DOHH2 (cell line): ENCODE data around the gene SRGN.

Source experiments
- H3F3A ChIP-seq: fragments of 200-600 bp; sonication (generic), shearing (Covaris generic); 2 replicates; pipeline ENCODE4 v1.6.0; 2016; ENCODE audit warnings: antibody characterized with exemption, mild to moderate bottlenecking; ENCODE audit not compliant: control insufficient read depth, insufficient read depth
- H3K27ac ChIP-seq: fragments of 200-600 bp; sonication (generic); 2 replicates; pipeline ENCODE4 v1.5.1; 2014; ENCODE audit warnings: low read depth, mild to moderate bottlenecking, low read length, moderate library complexity
- H3K27me3 ChIP-seq: fragments of 200-600 bp; sonication (generic); 2 replicates; pipeline ENCODE4 v1.6.1; 2014; ENCODE audit warnings: mild to moderate bottlenecking, low read length, mixed read lengths; ENCODE audit not compliant: control insufficient read depth
- H3K36me3 ChIP-seq: fragments of 200-600 bp; sonication (generic); 2 replicates; pipeline ENCODE4 v1.6.1; 2014; ENCODE audit warnings: mild to moderate bottlenecking, low read length, moderate library complexity, mixed read lengths; ENCODE audit not compliant: control insufficient read depth
- H3K4me1 ChIP-seq: fragments of 200-600 bp; sonication (generic); 2 replicates; pipeline ENCODE4 v1.6.1; 2014; ENCODE audit warnings: mild to moderate bottlenecking, low read length, mixed read lengths; ENCODE audit not compliant: control insufficient read depth
- H3K4me2 ChIP-seq: fragments of 200-600 bp; sonication (generic); 2 replicates; pipeline ENCODE4 v1.6.0; 2014; ENCODE audit warnings: mild to moderate bottlenecking, low read length, moderate library complexity
- H3K4me3 ChIP-seq: fragments of 200-600 bp; sonication (generic); 2 replicates; pipeline ENCODE4 v1.5.1; 2014; ENCODE audit warnings: mild to moderate bottlenecking, low read length, mixed read lengths
- H3K79me2 ChIP-seq: fragments of 200-600 bp; sonication (generic); 2 replicates; pipeline ENCODE4 v1.6.1; 2014; ENCODE audit warnings: mild to moderate bottlenecking, low read length, mixed read lengths; ENCODE audit not compliant: control insufficient read depth
- H3K9me2 ChIP-seq: fragments of 200-600 bp; sonication (generic); replicated peaks from 2 replicates; pipeline ENCODE4 v1.6.1; 2014; ENCODE audit warnings: mild to moderate bottlenecking, low read length, mixed read lengths; ENCODE audit not compliant: control insufficient read depth
- H3K9me3 ChIP-seq: fragments of 200-600 bp; sonication (generic); 2 replicates; pipeline ENCODE4 v1.6.1; 2014; ENCODE audit warnings: antibody characterized with exemption, low read length, mixed read lengths; ENCODE audit not compliant: control insufficient read depth, insufficient read depth
- H4K20me1 ChIP-seq: fragments of 200-600 bp; sonication (generic); 2 replicates; pipeline ENCODE4 v1.6.0; 2014; ENCODE audit warnings: low read depth, mild to moderate bottlenecking, antibody characterized with exemption, low read length, moderate library complexity; ENCODE audit not compliant: control insufficient read depth, insufficient read depth
- CTCF ChIP-seq: fragments of 200-600 bp; sonication (generic); IDR thresholded peaks from one replicate; pipeline ENCODE4 v1.5.1; 2014; ENCODE audit warnings: antibody characterized with exemption, mild to moderate bottlenecking, low read depth, low read length; ENCODE audit not compliant: poor library complexity, severe bottlenecking
- EZH2phosphoT487 ChIP-seq: fragments of 200-600 bp; sonication (generic); IDR thresholded peaks from 2 replicates; pipeline ENCODE4 v1.6.1; 2017; ENCODE audit warnings: borderline replicate concordance, mild to moderate bottlenecking, antibody characterized with exemption, low read length, moderate library complexity, mixed read lengths

Gene SRGN

GRCh38 chr10:69073026-69073425 is 14.9 kb upstream of the SRGN start:
- H3K36me3 ChIP-seq, result no peaks in the 10 kb centered on the region
- H3K9me2 ChIP-seq, result no peaks in the 10 kb centered on the region
- 0 out of 2 replicates have a peak, but pooled peaks cover 3% of the 10 kb centered on the region for H3K27me3 ChIP-seq
- H4K20me1 ChIP-seq, result no peaks in the 10 kb centered on the region
- H3F3A ChIP-seq, result no peaks in the 10 kb centered on the region
- no peak for TF ChIP-seq CTCF
- H3K79me2 ChIP-seq, result no peaks in the 10 kb centered on the region
- H3K4me3 ChIP-seq, result no peak overlapping the region
- no peaks in the 10 kb centered on the region for H3K9me3 ChIP-seq
- H3K4me1 ChIP-seq, result no peaks in the 10 kb centered on the region
- no peak overlapping the region for H3K4me2 ChIP-seq
- H3K27ac ChIP-seq, result no peak overlapping the region

GRCh38 chr10:69073736-69074364 is 14.1 kb upstream of the SRGN start:
- H4K20me1 ChIP-seq, result no peaks in the 10 kb centered on the region
- H3K4me2 ChIP-seq, result no peak overlapping the region
- no peaks in the 10 kb centered on the region for H3K79me2 ChIP-seq
- TF ChIP-seq EZH2phosphoT487, result no peak
- no peak for TF ChIP-seq CTCF
- no peaks in the 10 kb centered on the region for H3K27me3 ChIP-seq
- H3K4me3 ChIP-seq, result no peak overlapping the region
- H3K9me3 ChIP-seq, result no peaks in the 10 kb centered on the region
- no peaks in the 10 kb centered on the region for H3F3A ChIP-seq
- H3K36me3 ChIP-seq, result no peaks in the 10 kb centered on the region
- H3K4me1 ChIP-seq, result no peaks in the 10 kb centered on the region
- no peaks in the 10 kb centered on the region for H3K9me2 ChIP-seq
- no peak overlapping the region for H3K27ac ChIP-seq

- no peaks in the 10 kb centered on the region for H3K27me3 ChIP-seq
- H3K4me3 ChIP-seq, result no peak overlapping the region
- no peaks in the 10 kb centered on the region for H3K79me2 ChIP-seq
- no peaks in the 10 kb centered on the region for H4K20me1 ChIP-seq
- H3K36me3 ChIP-seq, result no peaks in the 10 kb centered on the region
- H3K27ac ChIP-seq, result no peak overlapping the region
- no peak overlapping the region for H3K4me2 ChIP-seq
- no peaks in the 10 kb centered on the region for H3K4me1 ChIP-seq
- no peaks in the 10 kb centered on the region for H3F3A ChIP-seq
- H3K9me3 ChIP-seq, result no peaks in the 10 kb centered on the region
- no peaks in the 10 kb centered on the region for H3K9me2 ChIP-seq
- TF ChIP-seq EZH2phosphoT487 (no peak), CTCF (no peak)
These were observed 13.4 kb upstream of the SRGN start for GRCh38 chr10:69074532-69074931.

GRCh38 chr10:69075431-69075830 is 12.5 kb upstream of the SRGN start:
- Histone ChIP-seq H3K4me1 (no peaks in the 10 kb centered on the region), H3K27me3 (no peaks in the 10 kb centered on the region), H3K27ac (no peak overlapping the region), H3K4me3 (no peak overlapping the region), H3K36me3 (no peaks in the 10 kb centered on the region), H3F3A (no peaks in the 10 kb centered on the region), H3K9me2 (no peaks in the 10 kb centered on the region), H3K4me2 (no peak overlapping the region), H4K20me1 (no peaks in the 10 kb centered on the region), H3K79me2 (no peaks in the 10 kb centered on the region), H3K9me3 (no peaks in the 10 kb centered on the region)
- TF ChIP-seq EZH2phosphoT487, result no peak
- no peak for TF ChIP-seq CTCF
